WTC11 (cell line): Measurements from ENCODE around the gene EHMT1. TPM values are rescaled to one million over a fixed set of nuclear protein-coding genes. Genes with fewer than 3 reads are reported as not detected.

ENCODE experiments used
- ATAC-seq: fragments of 200-7000 bp; cut with Tn5 transposase; 2 replicates; pipeline ENCODE4 v1.10.0; 2021; ENCODE audit warnings: mild to moderate bottlenecking, moderate library complexity
- CTCF ChIA-PET: fragments of 300-600 bp; sonication (Branson Sonifier 250); formaldehyde crosslinking; loops from one replicate; lab custom pipeline; 2021; ENCODE audit warnings: antibody characterized with exemption; lab: Charles Lee
- POLR2A ChIA-PET: fragments of 350-600 bp; sonication (Branson Sonifier 250); formaldehyde crosslinking; loops from one replicate; lab custom pipeline; 2021; ENCODE audit warnings: antibody characterized with exemption; lab: Charles Lee
- DNase-seq: peaks from one replicate; pipeline ENCODE4 v3.0.0; 2021; ENCODE audit warnings: low spot score
- H3K27ac Mint-ChIP-seq: 2 replicates; pipeline ENCODE4 v1.8.0; 2021; ENCODE audit warnings: mixed read lengths
- H3K27me3 Mint-ChIP-seq: 2 replicates; pipeline ENCODE4 v1.8.0; 2021; ENCODE audit warnings: low read depth, mild to moderate bottlenecking, moderate library complexity, mixed read lengths
- H3K36me3 Mint-ChIP-seq: 2 replicates; pipeline ENCODE4 v1.8.0; 2021; ENCODE audit warnings: mixed read lengths
- H3K4me1 Mint-ChIP-seq: 2 replicates; pipeline ENCODE4 v1.8.0; 2022; ENCODE audit warnings: mixed read lengths
- H3K4me3 Mint-ChIP-seq: 2 replicates; pipeline ENCODE4 v1.8.0; 2021; ENCODE audit warnings: mild to moderate bottlenecking, moderate library complexity, mixed read lengths
- H3K9me3 Mint-ChIP-seq: 2 replicates; pipeline ENCODE4 v1.8.0; 2021; ENCODE audit warnings: mixed read lengths
- CBFB ChIP-seq: sonication (generic); formaldehyde crosslinking; IDR thresholded peaks from 2 replicates; pipeline ENCODE4 v1.8.1; 2022; ENCODE audit warnings: mild to moderate bottlenecking, low read depth, missing genetic modification reagents
- CDX4 ChIP-seq: fragments of 250-450 bp; sonication (Bioruptor Pico); IDR thresholded peaks from 2 replicates; pipeline ENCODE4 v1.9.0; 2021; ENCODE audit warnings: moderate library complexity, mild to moderate bottlenecking, inconsistent platforms, borderline replicate concordance
- CREB1 ChIP-seq: sonication (generic); formaldehyde crosslinking; IDR thresholded peaks from 2 replicates; pipeline ENCODE4 v1.8.0; 2023; ENCODE audit warnings: mild to moderate bottlenecking, missing genetic modification reagents
- E2F4 ChIP-seq: sonication (generic); formaldehyde crosslinking; IDR thresholded peaks from 2 replicates; pipeline ENCODE4 v1.8.1; 2022; ENCODE audit warnings: low read depth, mild to moderate bottlenecking, moderate library complexity, missing genetic modification reagents, borderline replicate concordance
- ERG ChIP-seq: fragments of 250-450 bp; sonication (Bioruptor Pico); IDR thresholded peaks from 2 replicates; pipeline ENCODE4 v1.8.0; 2021; ENCODE audit warnings: mild to moderate bottlenecking
- ESRRA ChIP-seq: sonication (generic); formaldehyde crosslinking; IDR thresholded peaks from 2 replicates; pipeline ENCODE4 v1.8.1; 2022; ENCODE audit warnings: mild to moderate bottlenecking, missing genetic modification reagents, borderline replicate concordance
- ETV6 ChIP-seq: sonication (generic); formaldehyde crosslinking; IDR thresholded peaks from 2 replicates; pipeline ENCODE4 v1.8.1; 2022; ENCODE audit warnings: mild to moderate bottlenecking, missing genetic modification reagents
- FOXP4 ChIP-seq: sonication (generic); formaldehyde crosslinking; IDR thresholded peaks from 2 replicates; pipeline ENCODE4 v1.8.0; 2022; ENCODE audit warnings: mild to moderate bottlenecking, missing genetic modification reagents
- HMGA2 ChIP-seq: fragments of 250-450 bp; sonication (Bioruptor Pico); IDR thresholded peaks from 2 replicates; pipeline ENCODE4 v1.4.0; 2021; ENCODE audit warnings: mild to moderate bottlenecking, moderate library complexity
- PRDM15 ChIP-seq: sonication (generic); formaldehyde crosslinking; IDR thresholded peaks from 2 replicates; pipeline ENCODE4 v1.8.0; 2022; ENCODE audit warnings: missing genetic modification reagents
- STAT6 ChIP-seq: sonication (generic); formaldehyde crosslinking; conservative IDR thresholded peaks from 2 replicates; pipeline ENCODE4 v1.8.1; 2023; ENCODE audit warnings: mild to moderate bottlenecking, low read depth, missing genetic modification reagents, moderate library complexity
- TEAD1 ChIP-seq: sonication (generic); formaldehyde crosslinking; IDR thresholded peaks from 2 replicates; pipeline ENCODE4 v1.8.0; 2022; ENCODE audit warnings: mild to moderate bottlenecking, missing genetic modification reagents
- USF2 ChIP-seq: sonication (generic); formaldehyde crosslinking; IDR thresholded peaks from 2 replicates; pipeline ENCODE4 v1.8.1; 2023; ENCODE audit warnings: mild to moderate bottlenecking, missing genetic modification reagents, moderate library complexity
- ZMAT4 ChIP-seq: fragments of 250-450 bp; sonication (Bioruptor Pico); IDR thresholded peaks from 2 replicates; pipeline ENCODE4 v1.9.0; 2021; ENCODE audit warnings: mild to moderate bottlenecking
- ZNF671 ChIP-seq: fragments of 250-450 bp; sonication (Bioruptor Pico); IDR thresholded peaks from 2 replicates; pipeline ENCODE4 v1.8.0; 2021; ENCODE audit warnings: mild to moderate bottlenecking
- ZSCAN18 ChIP-seq: fragments of 250-450 bp; sonication (Bioruptor Pico); IDR thresholded peaks from 2 replicates; pipeline ENCODE4 v2.1.2; 2022; ENCODE audit warnings: mild to moderate bottlenecking, moderate library complexity
- total RNA-seq: library from RNA; stranded (reverse); gene quantifications from 3 replicates; pipeline ENCODE4 v1.2.3, GENCODE V29; 2021

Gene EHMT1
- total RNA-seq, 1 experiment from 2014 or later: 170 TPM

- H3K27me3 Mint-ChIP-seq: no peaks in the 10 kb centered on the region
- H3K4me1 Mint-ChIP-seq: peaks cover 86% of the 10 kb centered on the region
- H3K36me3 Mint-ChIP-seq: peaks cover 8% of the 10 kb centered on the region; the same call in 1 of the 2 replicates
- H3K9me3 Mint-ChIP-seq: peaks cover 6% of the 10 kb centered on the region
- TF ChIP-seq ZMAT4 (no peak), PRDM15 (CRISPR knock-in tag) (peak; percentile 79), CDX4 (CRISPR knock-in tag) (no peak), STAT6 (no peak)
- TF ChIP-seq, all 79 proteins: peak for 1
- peak overlapping the region; percentile 20 for H3K4me3 Mint-ChIP-seq
- H3K27ac Mint-ChIP-seq: peak overlapping the region; percentile 99
- ChIA-PET POLR2A (no interaction called here), CTCF (interaction anchor here (0.7 to 6.9 kb wide), 7 partner anchors 7 to 31 kb away, joined by 3 to 49 read pairs (median 4); no protein-coding TSS in a partner anchor)
- ATAC-seq: no peak
- no peak for DNase-seq
Observed at GRCh38 chr9:137680444-137681358, 61.9 kb downstream of the EHMT1 start.

GRCh38 chr9:137682428-137683105, 63.8 kb downstream of the EHMT1 start:
- no peak for DNase-seq
- Mint-ChIP-seq H3K36me3 (peaks cover 10% of the 10 kb centered on the region; the same call in 1 of the 2 replicates), H3K4me3 (no peak overlapping the region), H3K27me3 (no peaks in the 10 kb centered on the region), H3K27ac (peak overlapping the region; percentile 98), H3K4me1 (peaks cover 85% of the 10 kb centered on the region), H3K9me3 (peaks cover 9% of the 10 kb centered on the region)
- POLR2A ChIA-PET: no interaction called here
- CTCF ChIA-PET: interaction anchor here (0.8 to 6.9 kb wide), 4 partner anchors 9 to 64 kb away, joined by 3 to 49 read pairs (median 16); no protein-coding TSS in a partner anchor
- peak; percentile 18 for ATAC-seq
- TF ChIP-seq USF2 (CRISPR knock-in tag) (no peak), CBFB (CRISPR knock-in tag) (no peak), ZNF671 (CRISPR knock-in tag) (no peak), HMGA2 (CRISPR knock-in tag) (no peak), E2F4 (no peak), ETV6 (CRISPR knock-in tag) (no peak), ERG (no peak), CREB1 (CRISPR knock-in tag) (no peak), ZSCAN18 (CRISPR knock-in tag) (no peak), FOXP4 (CRISPR knock-in tag) (no peak), ESRRA (no peak), TEAD1 (CRISPR knock-in tag) (no peak)
